ENCODE results near the gene RINT1.
A peak's percentile ranks its signal among the peaks of the same experiment; 100 is the strongest.
"Not testable (repeated sequence)": the region's sequence is repeated elsewhere in the genome, so short reads cannot be mapped to it uniquely, and the experiment has no call there.

RINT1 gene

DNA sequence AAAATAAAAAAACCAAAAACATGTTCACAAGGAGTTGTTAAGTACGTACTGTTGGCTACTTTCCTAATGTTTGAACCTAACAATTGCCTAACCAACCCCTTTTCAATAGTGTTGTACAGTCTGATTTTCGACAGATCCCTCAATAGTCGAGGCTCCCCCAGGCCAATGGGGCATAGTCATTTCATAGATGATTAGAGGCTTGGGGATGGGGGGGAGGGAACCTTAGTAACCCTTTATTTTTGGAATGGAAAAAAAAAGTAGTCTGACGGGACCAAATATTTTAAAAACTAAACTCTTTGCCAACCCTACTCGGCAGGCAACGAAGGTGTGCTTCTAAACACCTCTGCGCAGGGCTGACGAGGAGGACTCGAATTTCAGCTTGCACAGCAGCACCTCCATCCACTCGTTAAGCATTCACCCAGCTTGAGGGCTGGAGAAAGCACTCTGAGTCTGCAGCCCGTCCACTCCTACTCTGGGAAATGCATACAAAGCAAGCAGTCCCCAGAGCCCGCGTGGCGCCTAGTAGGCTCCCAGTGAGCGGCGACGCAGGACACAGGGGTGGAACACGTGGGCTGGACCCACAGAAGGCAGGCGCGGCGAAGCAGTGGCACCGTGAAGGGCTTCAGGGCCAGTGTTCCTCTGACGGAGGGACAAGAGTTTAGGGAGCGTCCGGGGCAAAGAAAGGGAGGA lies 10.8 kb upstream of the RINT1 start:
- in situ Hi-C loops (cut with MboI; ENCODE audit: low sequenced_read_pairs) = no loop called here
- DNase-seq (ENCODE audit: low spot score in 2 of 2) = peak; percentile 40 to 78
- Histone ChIP-seq H3K9me3 (no peaks in the 10 kb centered on the region), H3K4me3 (peak overlapping the region; percentile 58), H3K27me3 (ENCODE audit: low read depth) (no peaks in the 10 kb centered on the region), H3K36me3 (replicated peaks) (peaks cover 32% of the 10 kb centered on the region), H3K4me1 (peaks cover 9% of the 10 kb centered on the region)

DNA sequence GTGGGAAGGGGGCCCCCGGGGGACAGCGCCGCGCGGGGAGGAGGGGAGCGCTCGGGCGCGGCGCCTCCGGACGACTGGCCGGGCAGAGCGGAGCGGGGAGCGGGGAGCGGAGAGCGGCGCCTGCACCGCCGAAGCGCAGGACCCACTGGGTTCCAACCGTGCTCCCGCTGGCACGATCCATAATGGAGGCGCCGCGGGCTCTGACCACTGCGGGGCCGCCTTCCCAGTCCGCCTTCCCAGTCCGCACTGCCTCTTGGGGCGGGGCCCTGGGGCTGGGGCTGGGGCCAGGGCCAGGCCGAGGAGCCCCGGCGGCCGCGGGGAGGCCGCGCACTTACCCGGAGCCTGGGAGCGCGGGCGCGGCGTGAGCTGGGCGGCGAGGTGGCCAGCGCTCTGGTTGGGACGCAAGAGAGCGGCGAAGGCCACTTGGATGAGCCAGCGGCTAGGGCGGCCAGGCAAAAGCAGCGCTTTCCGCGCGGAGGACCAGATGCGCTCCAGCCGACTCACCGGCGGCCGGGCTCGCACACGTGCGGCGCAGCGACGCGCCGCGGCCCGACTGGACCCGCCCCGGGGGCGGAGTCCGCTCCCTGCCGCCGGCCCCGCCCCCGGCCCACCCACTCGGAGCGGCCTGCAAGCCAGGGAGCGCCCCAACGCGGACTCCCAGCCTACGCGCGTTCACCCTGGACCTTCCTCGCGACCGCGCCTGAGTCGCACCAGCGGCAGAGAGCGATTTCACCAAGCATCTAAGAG lies 10.1 kb upstream of the RINT1 start, which contains the start of gene PUS7:
TSS of gene PUS7 (minus strand) at position 555 of the 747 bp plus-strand sequence. CDS start 13,759 bp downstream, outside the sequence.
- no peaks in the 10 kb centered on the region for H3K9me3 ChIP-seq
- no peaks in the 10 kb centered on the region for H3K27me3 ChIP-seq (ENCODE audit: low read depth)
- peak; percentile 83 to 91 for DNase-seq (ENCODE audit: low spot score in 2 of 2)
- peaks cover 9% of the 10 kb centered on the region for H3K4me1 ChIP-seq
- in situ Hi-C loops (cut with MboI; ENCODE audit: low sequenced_read_pairs) = no loop called here
- peak within 1 kb of the TSS; percentile 58 for H3K4me3 ChIP-seq
- peaks cover 26% of the 10 kb centered on the region for H3K36me3 ChIP-seq (replicated peaks)

DNA sequence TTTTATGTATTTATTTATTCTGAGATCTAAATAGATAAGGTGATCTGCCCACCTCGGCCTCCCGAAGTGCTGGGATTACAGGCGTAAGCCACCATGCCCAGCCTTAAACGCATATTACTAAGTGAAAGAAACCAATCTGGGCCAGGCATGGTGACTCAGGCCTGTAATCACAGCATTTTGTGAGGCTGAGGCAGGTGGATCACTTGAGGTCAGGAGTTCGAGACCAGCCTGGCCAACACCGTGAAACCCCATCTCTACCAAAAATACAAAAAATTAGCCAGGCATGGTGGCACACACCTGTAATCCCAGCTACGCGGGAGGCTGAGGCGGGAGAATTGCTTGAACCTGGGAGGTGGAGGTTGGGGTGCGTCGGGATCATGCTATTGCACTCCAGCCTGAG lies 7.6 kb upstream of the RINT1 start:
- DNase-seq (ENCODE audit: low spot score in 2 of 2); H3K4me1 ChIP-seq; H3K36me3 ChIP-seq (replicated peaks); in situ Hi-C loops (cut with MboI; ENCODE audit: low sequenced_read_pairs); H3K9me3 ChIP-seq; H3K27me3 ChIP-seq (ENCODE audit: low read depth); H3K4me3 ChIP-seq: not testable (repeated sequence)

DNA sequence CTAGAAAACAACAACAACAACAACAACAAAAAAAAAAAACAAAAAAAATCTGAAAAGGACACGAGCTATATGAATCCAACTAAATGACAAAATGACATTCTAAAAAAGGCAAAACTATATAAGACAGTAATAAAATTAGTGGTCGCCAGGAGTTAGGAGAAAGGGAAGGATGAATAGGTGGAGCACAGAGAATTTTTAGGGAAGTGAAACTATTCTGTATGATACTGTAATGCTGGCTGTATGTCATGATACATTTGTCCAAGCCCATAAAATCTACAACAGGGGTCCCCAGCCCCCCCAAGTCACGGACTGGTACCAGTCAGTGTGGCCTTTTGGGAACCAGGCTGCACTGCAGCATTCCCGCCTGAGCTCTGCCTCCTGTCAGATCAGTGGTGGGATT lies 7.2 kb upstream of the RINT1 start:
- Histone ChIP-seq H3K27me3 (ENCODE audit: low read depth) (no peaks in the 10 kb centered on the region), H3K4me1 (peaks cover 5% of the 10 kb centered on the region), H3K4me3 (no peak overlapping the region), H3K9me3 (no peaks in the 10 kb centered on the region), H3K36me3 (replicated peaks) (peaks cover 4% of the 10 kb centered on the region)
- no peak for DNase-seq (ENCODE audit: low spot score in 2 of 2)
- in situ Hi-C loops (cut with MboI; ENCODE audit: low sequenced_read_pairs) = no loop called here

DNA sequence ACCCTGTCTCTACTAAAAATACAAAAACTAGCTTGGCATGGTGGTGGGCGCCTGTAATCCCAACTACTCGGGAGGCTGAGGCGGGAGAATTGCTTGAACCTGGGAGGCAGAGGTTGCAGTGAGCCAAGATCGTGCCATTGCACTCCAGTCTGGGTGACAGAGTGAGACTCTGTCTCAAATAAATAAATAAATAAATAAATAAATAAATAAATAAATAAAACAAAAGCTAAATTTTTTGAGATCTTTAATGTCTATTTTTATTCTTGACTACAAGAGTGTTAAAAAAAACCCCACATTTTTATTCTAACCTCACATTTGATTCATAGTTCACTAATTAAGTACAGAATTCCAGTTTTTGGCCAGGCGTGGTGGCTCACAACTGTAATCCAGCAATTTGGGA lies 4.3 kb upstream of the RINT1 start:
- in situ Hi-C loops (cut with MboI; ENCODE audit: low sequenced_read_pairs); H3K36me3 ChIP-seq (replicated peaks); H3K9me3 ChIP-seq; DNase-seq (ENCODE audit: low spot score in 2 of 2); H3K27me3 ChIP-seq (ENCODE audit: low read depth); H3K4me3 ChIP-seq; H3K4me1 ChIP-seq: not testable (repeated sequence)

DNA sequence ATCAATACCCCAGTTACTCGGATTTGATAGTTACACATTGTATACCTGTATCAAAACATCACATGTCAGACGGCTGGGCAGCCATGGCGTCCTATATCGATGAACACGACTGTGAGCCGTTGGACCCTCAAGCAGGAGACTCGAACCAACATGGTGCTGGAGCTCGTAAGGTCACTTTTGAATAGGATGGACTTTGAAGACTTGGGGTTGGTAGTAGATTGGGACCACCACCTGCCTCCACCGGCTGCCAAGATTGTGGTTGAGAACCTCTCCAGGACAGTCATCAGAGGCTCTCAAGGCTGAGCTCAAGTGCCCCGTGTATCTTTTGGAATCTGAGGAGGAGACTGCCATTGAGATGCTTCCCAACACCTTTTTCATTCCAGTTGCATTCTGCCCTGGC lies 1.9 kb upstream of the RINT1 start:
- Histone ChIP-seq H3K4me1 (peaks cover 6% of the 10 kb centered on the region), H3K9me3 (no peaks in the 10 kb centered on the region), H3K27me3 (ENCODE audit: low read depth) (no peaks in the 10 kb centered on the region), H3K4me3 (no peak overlapping the region), H3K36me3 (replicated peaks) (peaks cover 10% of the 10 kb centered on the region; the same call in 1 of the 2 replicates)
- no peak for DNase-seq (ENCODE audit: low spot score in 2 of 2)
- in situ Hi-C loops (cut with MboI; ENCODE audit: low sequenced_read_pairs) = no loop called here

DNA sequence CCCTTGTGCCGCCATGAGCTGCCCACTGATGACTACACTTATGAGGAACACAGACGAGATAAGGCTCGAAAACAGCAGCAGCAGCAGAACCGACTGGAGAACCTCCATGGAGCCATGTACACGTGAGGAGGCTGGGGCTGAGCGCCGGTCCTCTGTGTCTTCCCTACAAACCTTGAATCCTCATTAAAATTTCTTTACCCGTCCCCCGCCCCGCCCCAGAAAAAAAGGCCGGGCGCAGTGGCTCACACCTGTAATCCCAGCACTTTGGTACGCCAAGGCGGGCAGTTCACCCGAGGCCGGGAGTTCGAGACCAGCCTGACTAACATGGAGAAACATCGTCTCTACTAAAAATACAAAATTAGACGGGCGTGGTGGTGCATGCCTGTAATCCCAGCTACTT lies 1.5 kb upstream of the RINT1 start:
- DNase-seq (ENCODE audit: low spot score in 2 of 2) = no peak
- in situ Hi-C loops (cut with MboI; ENCODE audit: low sequenced_read_pairs) = no loop called here
- Histone ChIP-seq H3K4me1 (peaks cover 6% of the 10 kb centered on the region), H3K36me3 (replicated peaks) (peaks cover 10% of the 10 kb centered on the region; the same call in 1 of the 2 replicates), H3K9me3 (no peaks in the 10 kb centered on the region), H3K27me3 (ENCODE audit: low read depth) (no peaks in the 10 kb centered on the region), H3K4me3 (no peak overlapping the region)

DNA sequence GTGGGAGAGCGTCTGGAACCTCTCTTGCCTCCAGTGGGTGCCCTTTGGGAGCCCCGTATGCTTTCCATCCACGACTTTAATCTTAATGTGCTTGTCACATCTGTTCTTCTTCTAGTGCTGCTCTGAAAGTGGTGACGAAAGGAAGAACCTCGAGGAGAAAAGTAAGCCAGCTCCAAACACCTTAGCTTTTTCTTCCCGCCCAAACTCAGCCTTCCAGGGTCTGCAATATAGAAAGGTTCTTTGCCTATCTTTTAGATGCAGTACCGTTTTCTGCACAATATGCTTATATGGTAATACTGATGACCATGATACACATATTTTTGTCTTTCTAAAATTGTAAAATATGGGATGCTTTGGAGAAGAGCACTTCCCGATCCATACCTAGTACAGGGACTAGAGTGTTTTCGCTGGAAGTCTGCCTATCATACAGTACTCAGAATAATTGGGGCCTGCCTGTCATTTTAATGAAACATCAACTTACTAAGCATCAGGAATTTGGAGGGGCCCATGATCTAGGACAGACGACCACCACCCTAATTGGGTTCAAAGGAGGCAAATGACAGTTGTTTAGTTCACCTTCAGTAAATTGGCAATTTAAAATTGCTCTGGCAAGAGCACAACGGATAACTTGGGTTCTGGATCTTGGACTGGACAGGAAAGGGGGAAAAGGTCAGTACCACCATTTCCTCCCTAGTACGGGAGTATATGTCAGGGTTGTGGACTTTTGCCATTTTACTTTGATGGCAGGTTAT lies 884 bp downstream of the RINT1 start:
- Histone ChIP-seq H3K4me3 (peak overlapping the region; percentile 99), H3K9me3 (no peaks in the 10 kb centered on the region), H3K36me3 (replicated peaks) (peaks cover 21% of the 10 kb centered on the region), H3K4me1 (peaks cover 6% of the 10 kb centered on the region), H3K27me3 (ENCODE audit: low read depth) (no peaks in the 10 kb centered on the region)
- in situ Hi-C loops (cut with MboI; ENCODE audit: low sequenced_read_pairs) = no loop called here
- DNase-seq (ENCODE audit: low spot score in 2 of 2) = no peak

DNA sequence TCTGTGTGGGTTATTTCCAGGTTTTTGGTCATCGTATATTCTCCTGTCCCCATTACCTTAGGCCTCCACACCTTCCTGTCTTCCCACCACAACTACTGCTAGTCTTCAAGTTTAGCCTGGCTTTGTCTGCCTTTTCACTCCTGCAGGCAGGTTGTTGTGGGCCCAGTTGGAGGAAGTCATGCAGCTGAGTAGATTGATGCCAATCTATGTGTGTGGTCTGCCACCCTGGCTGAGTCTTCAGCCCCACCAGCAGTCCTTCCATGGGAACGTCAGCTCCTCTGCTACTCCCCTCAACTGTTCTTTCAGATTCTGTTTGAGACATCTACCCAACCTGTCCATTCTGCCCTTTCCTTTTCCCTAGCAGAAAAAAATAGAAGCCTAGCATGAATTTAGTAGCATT lies 6.3 kb downstream of the RINT1 start:
- peaks cover 9% of the 10 kb centered on the region for H3K4me1 ChIP-seq
- no peak for DNase-seq (ENCODE audit: low spot score in 2 of 2)
- no peaks in the 10 kb centered on the region for H3K9me3 ChIP-seq
- H3K4me3 ChIP-seq = no peak overlapping the region
- in situ Hi-C loops (cut with MboI; ENCODE audit: low sequenced_read_pairs) = no loop called here
- H3K36me3 ChIP-seq (replicated peaks) = peaks cover 34% of the 10 kb centered on the region
- H3K27me3 ChIP-seq (ENCODE audit: low read depth) = no peaks in the 10 kb centered on the region

DNA sequence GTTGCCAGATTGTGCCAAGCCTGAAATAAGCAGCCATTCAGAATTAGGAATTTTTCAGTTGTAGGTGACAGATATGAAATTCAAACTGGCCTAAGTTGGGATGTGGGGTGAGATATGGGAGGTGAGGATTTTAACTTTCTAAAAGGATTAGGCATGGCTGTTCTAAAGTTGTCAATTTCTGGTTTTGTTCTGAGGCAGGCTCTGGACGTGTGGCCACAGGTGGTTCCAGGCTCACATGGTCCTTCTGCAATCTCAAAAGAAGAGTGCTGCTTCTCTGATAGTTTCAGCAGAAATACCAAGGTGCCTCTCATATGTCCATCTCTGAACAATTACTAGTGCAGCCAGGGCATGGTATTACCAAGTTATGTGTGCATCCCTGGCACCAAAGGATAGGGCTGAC lies 27.9 kb downstream of the RINT1 start:
- peaks cover 56% of the 10 kb centered on the region for H3K36me3 ChIP-seq (replicated peaks)
- DNase-seq (ENCODE audit: low spot score in 2 of 2) = no peak
- H3K9me3 ChIP-seq = no peaks in the 10 kb centered on the region
- H3K27me3 ChIP-seq (ENCODE audit: low read depth) = no peaks in the 10 kb centered on the region
- in situ Hi-C loops (cut with MboI; ENCODE audit: low sequenced_read_pairs) = no loop called here
- no peaks in the 10 kb centered on the region for H3K4me1 ChIP-seq
- no peak overlapping the region for H3K4me3 ChIP-seq

DNA sequence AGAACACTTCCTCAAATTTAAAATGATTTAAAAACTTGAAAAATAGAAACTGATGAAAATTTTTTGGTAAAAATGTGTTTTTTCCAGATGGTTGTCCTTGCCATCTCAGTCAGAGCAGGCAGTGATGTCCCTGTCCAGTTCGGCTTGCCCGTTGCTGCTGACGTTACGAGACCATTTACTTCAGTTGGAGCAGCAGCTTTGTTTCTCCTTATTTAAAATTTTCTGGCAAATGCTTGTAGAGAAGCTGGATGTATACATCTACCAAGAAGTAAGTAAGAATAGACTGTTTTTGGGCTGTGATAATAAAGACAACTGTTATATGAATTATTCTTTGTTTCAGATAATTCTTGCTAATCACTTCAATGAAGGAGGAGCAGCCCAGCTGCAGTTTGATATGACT lies 33.2 kb downstream of the RINT1 start:
- in situ Hi-C loops (cut with MboI; ENCODE audit: low sequenced_read_pairs) = no loop called here
- Histone ChIP-seq H3K4me1 (no peaks in the 10 kb centered on the region), H3K36me3 (replicated peaks) (peaks cover 40% of the 10 kb centered on the region)

DNA sequence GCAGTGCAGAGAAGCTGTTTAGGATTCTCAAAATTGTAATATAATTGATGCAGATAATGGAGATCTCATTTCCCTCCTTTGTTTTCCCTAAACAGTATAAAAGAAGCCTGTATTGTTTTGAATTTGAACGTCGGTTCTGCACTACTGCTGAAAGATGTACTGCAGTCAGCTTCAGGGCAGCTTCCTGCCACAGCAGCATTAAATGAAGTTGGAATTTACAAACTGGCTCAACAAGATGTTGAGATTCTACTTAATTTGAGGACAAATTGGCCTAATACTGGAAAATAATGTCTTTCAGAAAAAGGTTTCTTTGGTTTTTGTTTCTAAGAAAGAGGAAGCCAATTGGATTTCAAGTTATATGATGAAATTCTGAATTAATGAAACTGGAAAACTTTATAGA lies 35.0 kb downstream of the RINT1 start:
- H3K4me3 ChIP-seq = no peak overlapping the region
- H3K4me1 ChIP-seq = no peaks in the 10 kb centered on the region
- H3K36me3 ChIP-seq (replicated peaks) = peaks cover 38% of the 10 kb centered on the region
- in situ Hi-C loops (cut with MboI; ENCODE audit: low sequenced_read_pairs) = no loop called here
- H3K9me3 ChIP-seq = no peaks in the 10 kb centered on the region
- no peaks in the 10 kb centered on the region for H3K27me3 ChIP-seq (ENCODE audit: low read depth)
- no peak for DNase-seq (ENCODE audit: low spot score in 2 of 2)

More for the DNA sequence above, 33.2 kb downstream of the RINT1 start:
- H3K9me3 ChIP-seq = no peaks in the 10 kb centered on the region
- DNase-seq (ENCODE audit: low spot score in 2 of 2) = no peak
- no peak overlapping the region for H3K4me3 ChIP-seq
- H3K27me3 ChIP-seq (ENCODE audit: low read depth) = no peaks in the 10 kb centered on the region

DNA sequence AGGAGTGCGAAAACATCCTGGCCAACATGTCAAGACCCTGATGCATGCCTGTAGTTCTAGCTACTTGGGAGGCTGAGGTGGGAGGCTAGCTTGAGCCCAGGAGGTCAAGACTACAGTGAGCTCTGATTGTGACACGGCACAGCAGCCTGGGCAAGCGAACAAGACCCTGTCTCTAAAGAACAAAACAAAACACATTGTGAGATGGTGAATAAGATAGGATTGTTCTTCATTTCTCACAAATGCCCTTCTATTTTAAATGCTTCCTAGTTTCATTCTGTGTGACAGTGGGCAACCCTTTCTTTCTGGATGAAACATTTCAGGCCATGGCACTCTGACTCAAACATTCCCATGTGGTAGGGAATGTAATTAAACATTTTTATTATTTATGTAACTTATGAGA lies 35.8 kb downstream of the RINT1 start:
- Histone ChIP-seq H3K36me3 (replicated peaks) (peaks cover 38% of the 10 kb centered on the region), H3K9me3 (no peaks in the 10 kb centered on the region), H3K27me3 (ENCODE audit: low read depth) (no peaks in the 10 kb centered on the region), H3K4me3 (no peak overlapping the region), H3K4me1 (no peaks in the 10 kb centered on the region)
- DNase-seq (ENCODE audit: low spot score in 2 of 2) = no peak
- in situ Hi-C loops (cut with MboI; ENCODE audit: low sequenced_read_pairs) = no loop called here

DNA sequence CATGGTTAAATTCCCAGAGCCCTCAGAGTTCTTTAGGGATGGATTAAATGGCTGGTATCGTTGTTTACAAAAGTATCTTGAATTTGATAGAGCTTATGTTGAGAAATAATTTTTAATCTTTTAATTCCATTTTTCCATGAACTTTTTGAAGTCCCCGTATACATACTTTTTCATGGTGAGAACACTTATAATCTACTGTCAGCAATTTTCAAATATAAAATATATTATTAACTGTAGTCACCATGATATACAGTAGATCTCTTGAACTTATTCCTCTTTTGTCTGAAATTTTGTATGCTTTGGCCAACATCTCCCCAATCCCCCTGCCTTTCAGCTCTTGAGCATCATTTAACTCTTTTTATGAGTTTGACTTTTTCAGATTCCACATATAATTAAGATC lies 39.9 kb downstream of the RINT1 start:
- no peak for DNase-seq (ENCODE audit: low spot score in 2 of 2)
- Histone ChIP-seq H3K36me3 (replicated peaks) (peaks cover 13% of the 10 kb centered on the region), H3K4me1 (no peaks in the 10 kb centered on the region), H3K9me3 (no peaks in the 10 kb centered on the region), H3K27me3 (ENCODE audit: low read depth) (no peaks in the 10 kb centered on the region), H3K4me3 (no peak overlapping the region)
- in situ Hi-C loops (cut with MboI; ENCODE audit: low sequenced_read_pairs) = no loop called here
